HG03342 (cell line): ENCODE data around the gene KIF22.
"Not testable (repeated sequence)": the region's sequence is repeated elsewhere in the genome, so short reads cannot be mapped to it uniquely, and the experiment has no call there.

Source experiments
- ATAC-seq: cut with Tn5 transposase; IDR thresholded peaks from one replicate; pipeline ENCODE4 v1.9.1; 2021; ENCODE audit warnings: mild to moderate bottlenecking, moderate library complexity; ENCODE audit not compliant: unreplicated experiment

Gene KIF22

GRCh38 chr16:29812754-29813643, 22.4 kb downstream of the KIF22 start:
- ATAC-seq: no peak

- no peak for ATAC-seq
Observed at GRCh38 chr16:29813644-29814562, 23.4 kb downstream of the KIF22 start.

- no peak for ATAC-seq
Observed at GRCh38 chr16:29814592-29814991, 24.0 kb downstream of the KIF22 start.

GRCh38 chr16:29815032-29815721, 24.6 kb downstream of the KIF22 start:
- no peak for ATAC-seq

GRCh38 chr16:29815793-29816693, 25.5 kb downstream of the KIF22 start, which contains the start of gene PAGR1:
PAGR1 (plus strand) TSS chr16:29816152; CDS start chr16:29816526, 374 bp downstream.
- peak; percentile 55 for ATAC-seq

GRCh38 chr16:29816694-29817441, 26.3 kb downstream of the KIF22 start:
- peak; percentile 7 for ATAC-seq

GRCh38 chr16:29818082-29818481, 27.5 kb downstream of the KIF22 start:
- ATAC-seq: no peak

GRCh38 chr16:29819506-29819905, 29.0 kb downstream of the KIF22 start:
- no peak for ATAC-seq

GRCh38 chr16:29820271-29820701, 29.7 kb downstream of the KIF22 start, which contains the start of gene MVP:
MVP (plus strand) TSS chr16:29820462; CDS start chr16:29830550, 10,088 bp downstream.
- no peak for ATAC-seq

- no peak for ATAC-seq
Observed at GRCh38 chr16:29820730-29821642, 30.4 kb downstream of the KIF22 start.

- no peak for ATAC-seq
Observed at GRCh38 chr16:29821643-29822115, 31.1 kb downstream of the KIF22 start.

- ATAC-seq: no peak
Observed at GRCh38 chr16:29824589-29825144, 34.1 kb downstream of the KIF22 start.

- no peak for ATAC-seq
Observed at GRCh38 chr16:29825145-29826044, 34.8 kb downstream of the KIF22 start.

GRCh38 chr16:29826342-29826695, 35.8 kb downstream of the KIF22 start:
- ATAC-seq: no peak

GRCh38 chr16:29830774-29831173, 40.2 kb downstream of the KIF22 start:
- ATAC-seq: no peak

- no peak for ATAC-seq
Observed at GRCh38 chr16:29831490-29831889, 40.9 kb downstream of the KIF22 start.

- ATAC-seq: not testable (repeated sequence)
Observed at GRCh38 chr16:29833219-29833618, 42.7 kb downstream of the KIF22 start.
